Mucosa of stomach (tissue), 1 donor: ENCODE data around the gene SRCAP.

Experiments used
- H3K27me3 ChIP-seq: one replicate; pipeline ENCODE4 v1.7.0; 2013; ENCODE audit warnings: mild to moderate bottlenecking, low read length; ENCODE audit not compliant: control insufficient read depth, insufficient read depth
- H3K36me3 ChIP-seq: one replicate; pipeline ENCODE4 v1.7.0; 2013; ENCODE audit warnings: low read length; ENCODE audit not compliant: control insufficient read depth, insufficient read depth
- H3K4me1 ChIP-seq: one replicate; pipeline ENCODE4 v1.7.0; 2013; ENCODE audit warnings: mild to moderate bottlenecking, low read length; ENCODE audit not compliant: control insufficient read depth, insufficient read depth
- H3K4me3 ChIP-seq: one replicate; pipeline ENCODE4 v1.7.0; 2013; ENCODE audit warnings: low read length
- H3K9ac ChIP-seq: one replicate; pipeline ENCODE4 v1.7.0; 2013; ENCODE audit warnings: mild to moderate bottlenecking, low read length, moderate library complexity
- H3K9me3 ChIP-seq: one replicate; pipeline ENCODE4 v1.7.0; 2013; ENCODE audit warnings: mild to moderate bottlenecking, low read length, moderate library complexity; ENCODE audit not compliant: control insufficient read depth
- donor health status: Pancreatic carcinoma.

Gene SRCAP

GRCh38 chr16:30780021-30780420 lies 81.0 kb downstream of the SRCAP start:
- no peaks in the 10 kb centered on the region for H3K27me3 ChIP-seq
- no peak overlapping the region for H3K9ac ChIP-seq
- H3K4me3 ChIP-seq, result no peak overlapping the region
- peaks cover 6% of the 10 kb centered on the region for H3K36me3 ChIP-seq
- no peaks in the 10 kb centered on the region for H3K9me3 ChIP-seq
- peaks cover 13% of the 10 kb centered on the region for H3K4me1 ChIP-seq

GRCh38 chr16:30780549-30780948 lies 81.6 kb downstream of the SRCAP start:
- no peaks in the 10 kb centered on the region for H3K9me3 ChIP-seq
- H3K4me1 ChIP-seq, result peaks cover 10% of the 10 kb centered on the region
- no peak overlapping the region for H3K9ac ChIP-seq
- H3K36me3 ChIP-seq, result peaks cover 6% of the 10 kb centered on the region
- H3K27me3 ChIP-seq, result no peaks in the 10 kb centered on the region
- H3K4me3 ChIP-seq, result no peak overlapping the region

- Histone ChIP-seq H3K27me3 (no peaks in the 10 kb centered on the region), H3K4me1 (peaks cover 13% of the 10 kb centered on the region), H3K4me3 (no peak overlapping the region), H3K9me3 (no peaks in the 10 kb centered on the region), H3K9ac (no peak overlapping the region), H3K36me3 (peaks cover 6% of the 10 kb centered on the region)
These were observed 83.7 kb downstream of the SRCAP start for GRCh38 chr16:30782486-30783279.

- H3K9ac ChIP-seq, result no peak overlapping the region
- H3K27me3 ChIP-seq, result no peaks in the 10 kb centered on the region
- H3K4me3 ChIP-seq, result no peak overlapping the region
- H3K36me3 ChIP-seq, result peaks cover 6% of the 10 kb centered on the region
- H3K4me1 ChIP-seq, result peaks cover 18% of the 10 kb centered on the region
- no peaks in the 10 kb centered on the region for H3K9me3 ChIP-seq
These were observed 84.5 kb downstream of the SRCAP start for GRCh38 chr16:30783280-30784109.

GRCh38 chr16:30784215-30784614 lies 85.2 kb downstream of the SRCAP start:
- no peak overlapping the region for H3K9ac ChIP-seq
- peaks cover 18% of the 10 kb centered on the region for H3K4me1 ChIP-seq
- H3K9me3 ChIP-seq, result no peaks in the 10 kb centered on the region
- no peak overlapping the region for H3K4me3 ChIP-seq
- no peaks in the 10 kb centered on the region for H3K27me3 ChIP-seq
- peaks cover 6% of the 10 kb centered on the region for H3K36me3 ChIP-seq

- no peaks in the 10 kb centered on the region for H3K27me3 ChIP-seq
These were observed 86.4 kb downstream of the SRCAP start for GRCh38 chr16:30785126-30786106.

GRCh38 chr16:30786115-30786935 lies 87.4 kb downstream of the SRCAP start:
- no peaks in the 10 kb centered on the region for H3K27me3 ChIP-seq
- peaks cover 18% of the 10 kb centered on the region for H3K4me1 ChIP-seq
- peak overlapping the region; percentile 95 for H3K9ac ChIP-seq
- peak overlapping the region; percentile 98 for H3K4me3 ChIP-seq
- H3K36me3 ChIP-seq, result peaks cover 6% of the 10 kb centered on the region
- no peaks in the 10 kb centered on the region for H3K9me3 ChIP-seq

More at GRCh38 chr16:30785126-30786106, 86.4 kb downstream of the SRCAP start:
- Histone ChIP-seq H3K36me3 (peaks cover 6% of the 10 kb centered on the region), H3K4me1 (peaks cover 18% of the 10 kb centered on the region), H3K9me3 (no peaks in the 10 kb centered on the region), H3K4me3 (no peak overlapping the region), H3K9ac (peak overlapping the region; percentile 72)

GRCh38 chr16:30786936-30787612 lies 88.1 kb downstream of the SRCAP start, which contains the start of gene ZNF629:
ZNF629 (minus strand) TSS chr16:30787205; CDS start chr16:30784482, 2,723 bp downstream.
- peaks cover 18% of the 10 kb centered on the region for H3K4me1 ChIP-seq
- H3K9me3 ChIP-seq, result no peaks in the 10 kb centered on the region
- H3K36me3 ChIP-seq, result peaks cover 2% of the 10 kb centered on the region
- H3K4me3 ChIP-seq, result peak within 1 kb of the TSS; percentile 98
- peak within 1 kb of the TSS; percentile 95 for H3K9ac ChIP-seq
- H3K27me3 ChIP-seq, result no peaks in the 10 kb centered on the region

- Histone ChIP-seq H3K9me3 (no peaks in the 10 kb centered on the region), H3K27me3 (no peaks in the 10 kb centered on the region), H3K36me3 (no peaks in the 10 kb centered on the region), H3K4me3 (peak overlapping the region; percentile 98), H3K9ac (peak overlapping the region; percentile 95), H3K4me1 (peaks cover 18% of the 10 kb centered on the region)
These were observed 88.8 kb downstream of the SRCAP start for GRCh38 chr16:30787613-30788378.
